ENCODE measurements around the gene D2HGDH. TPM values are rescaled to one million over a fixed set of nuclear protein-coding genes. Genes with fewer than 3 reads are reported as not detected.

D2HGDH gene
- total RNA-seq, 1 experiment from 2014 or later = 46.3 TPM

GRCh38 chr2:241736111-241736510 is 1.7 kb downstream of the D2HGDH start (continued):
- TF ChIP-seq REST (IDR thresholded peaks at IDR 0.05; ENCODE audit: low read depth) = no peak

- ChIA-PET POLR2A (no interaction called here), RAD21 (ENCODE audit: low non-redundant PET in 1 of 2, low total read pairs in 2 of 2, uncharacterized antibody in 2 of 2, unreplicated experiment in 2 of 2) (no interaction called here), CTCF (no interaction called here)
- H2AFZ ChIP-seq (ENCODE audit: low read depth, low read length, poor library complexity, severe bottlenecking) = no peak overlapping the region
- H3K9ac ChIP-seq (ENCODE audit: low read length) = no peak overlapping the region
- H3K9me2 ChIP-seq (ENCODE audit: insufficient read depth) = no peaks in the 10 kb centered on the region
- no peak for TF ChIP-seq EZH2phosphoT487 (IDR thresholded peaks at IDR 0.05; ENCODE audit: borderline replicate concordance)
- TF ChIP-seq TCF7L2 (IDR thresholded peaks at IDR 0.05; ENCODE audit: borderline replicate concordance, extremely low read depth, insufficient read depth, insufficient read length) = no peak
- TF ChIP-seq ELF1 (IDR thresholded peaks at IDR 0.05; ENCODE audit: borderline replicate concordance, low read depth) = no peak
- no peak for TF ChIP-seq SP1 (IDR thresholded peaks at IDR 0.05; ENCODE audit: low read depth)
- no peak for TF ChIP-seq POLR2AphosphoS5 (IDR thresholded peaks at IDR 0.05; ENCODE audit: low read depth, low read length)
- no peak for TF ChIP-seq YY1 (IDR thresholded peaks at IDR 0.05; ENCODE audit: extremely low read depth, insufficient replicate concordance, low read depth, low read length)
- no peak for TF ChIP-seq ZNF274 (IDR thresholded peaks at IDR 0.05; ENCODE audit: low read depth, low read length)
- TF ChIP-seq POLR2A (IDR thresholded peaks at IDR 0.05; ENCODE audit: borderline replicate concordance, extremely low read depth, insufficient read depth, insufficient read length) = no peak
- TF ChIP-seq EZH2 (IDR thresholded peaks at IDR 0.05) = no peak
- DNase-seq (ENCODE audit: low read depth, low spot score) (no peak), ATAC-seq (no peak)
- no peaks in the 10 kb centered on the region for H4K20me1 ChIP-seq (ENCODE audit: insufficient read depth)
- H3K9me3 ChIP-seq (ENCODE audit: control insufficient read depth in 1 of 2, insufficient read depth in 1 of 2, low read depth in 1 of 2, low read length in 2 of 2) = peaks cover 0 to 2% of the 10 kb centered on the region in 2 experiments; a peak in 1 of 4 replicates
- H3K4me1 ChIP-seq (ENCODE audit: control insufficient read depth in 1 of 2, insufficient read depth in 2 of 2, low read length in 2 of 2) = peaks cover 13 to 25% of the 10 kb centered on the region in 2 experiments; a peak in 2 of 4 replicates
- no peak overlapping the region; the same call in 1 of the 2 replicates for H3K27ac ChIP-seq (ENCODE audit: low read depth, low read length)
- intact Hi-C loops (cut with micrococcal nuclease) = no loop called here
- no peaks in the 10 kb centered on the region for H3K36me3 ChIP-seq (ENCODE audit: control insufficient read depth in 1 of 2, insufficient read depth in 2 of 2, low read length in 2 of 2)
- H3K27me3 ChIP-seq (ENCODE audit: insufficient read depth, low read length) = no peaks in the 10 kb centered on the region
- BruUV-seq (replicated peaks) = no TSS peak
- H3K4me2 ChIP-seq (ENCODE audit: low read length) = no peak overlapping the region
- H3K79me2 ChIP-seq (ENCODE audit: insufficient read depth, low read length) = no peaks in the 10 kb centered on the region; the same call in 1 of the 2 replicates
- no peak overlapping the region for H3K4me3 ChIP-seq (replicated peaks in 1 of 2; ENCODE audit: low read depth in 1 of 2, low read length in 2 of 2)
Measured at GRCh38 chr2:241738040-241738686, 3.7 kb downstream of the D2HGDH start.
